NB4 (cell line): ENCODE results near the gene KLK5.

Source experiments
- POLR2A ChIP-seq: IDR thresholded peaks from 2 replicates; pipeline ENCODE4 v1.6.1; 2011; ENCODE audit warnings: mild to moderate bottlenecking; ENCODE audit not compliant: insufficient read length; ENCODE audit errors: extremely low read depth
- TF ChIP-seq, protein P1 (sequence below): IDR thresholded peaks from 2 replicates; pipeline ENCODE4 v1.6.1; 2011; ENCODE audit warnings: low read depth, low read length
- TF ChIP-seq, protein P2 (sequence below): IDR thresholded peaks from one replicate; pipeline ENCODE4 v1.5.1; 2012; ENCODE audit warnings: low read depth, low read length

DNA sequence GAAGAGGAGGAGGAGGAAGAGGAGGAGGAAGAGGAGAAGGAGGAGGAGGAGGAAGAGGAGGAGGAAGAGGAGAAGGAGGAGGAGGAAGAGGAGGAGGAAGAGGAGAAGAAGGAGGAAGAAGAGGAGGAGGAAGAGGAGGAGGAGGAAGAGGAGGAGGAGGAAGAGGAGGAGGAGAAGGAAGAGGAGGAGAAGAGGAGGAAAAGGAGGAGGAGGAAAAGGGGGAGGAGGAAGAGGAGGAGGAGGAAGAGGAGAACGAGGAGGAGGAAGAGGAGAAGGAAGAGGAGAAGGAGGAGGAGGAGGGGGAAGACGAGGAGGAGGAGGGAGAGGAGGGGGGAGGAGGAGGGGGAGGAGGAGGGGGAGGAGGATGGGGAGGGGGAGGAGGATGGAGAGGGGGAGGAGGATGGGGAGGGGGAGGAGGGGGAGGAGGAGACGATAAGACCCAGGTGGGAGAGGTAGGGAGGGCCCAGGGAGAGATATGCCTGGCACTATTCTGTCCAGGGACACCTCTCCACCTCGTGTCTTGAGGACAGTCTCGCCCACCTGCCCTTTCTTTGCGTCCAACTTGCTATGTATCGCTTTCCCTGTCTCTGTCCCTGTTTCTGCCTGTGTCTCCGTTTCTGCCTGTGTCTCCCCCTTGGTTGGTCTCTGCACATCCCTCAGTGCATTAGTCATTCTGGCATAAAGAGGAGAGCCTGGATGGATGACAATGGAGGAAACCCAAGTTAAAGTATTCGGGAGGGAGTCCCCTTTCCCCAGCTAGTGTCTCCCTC lies 7.1 kb upstream of the KLK5 start:
- TF ChIP-seq, protein P1, sequence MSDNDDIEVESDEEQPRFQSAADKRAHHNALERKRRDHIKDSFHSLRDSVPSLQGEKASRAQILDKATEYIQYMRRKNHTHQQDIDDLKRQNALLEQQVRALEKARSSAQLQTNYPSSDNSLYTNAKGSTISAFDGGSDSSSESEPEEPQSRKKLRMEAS: no peak
- no peak for TF ChIP-seq POLR2A
- TF ChIP-seq, protein P2, sequence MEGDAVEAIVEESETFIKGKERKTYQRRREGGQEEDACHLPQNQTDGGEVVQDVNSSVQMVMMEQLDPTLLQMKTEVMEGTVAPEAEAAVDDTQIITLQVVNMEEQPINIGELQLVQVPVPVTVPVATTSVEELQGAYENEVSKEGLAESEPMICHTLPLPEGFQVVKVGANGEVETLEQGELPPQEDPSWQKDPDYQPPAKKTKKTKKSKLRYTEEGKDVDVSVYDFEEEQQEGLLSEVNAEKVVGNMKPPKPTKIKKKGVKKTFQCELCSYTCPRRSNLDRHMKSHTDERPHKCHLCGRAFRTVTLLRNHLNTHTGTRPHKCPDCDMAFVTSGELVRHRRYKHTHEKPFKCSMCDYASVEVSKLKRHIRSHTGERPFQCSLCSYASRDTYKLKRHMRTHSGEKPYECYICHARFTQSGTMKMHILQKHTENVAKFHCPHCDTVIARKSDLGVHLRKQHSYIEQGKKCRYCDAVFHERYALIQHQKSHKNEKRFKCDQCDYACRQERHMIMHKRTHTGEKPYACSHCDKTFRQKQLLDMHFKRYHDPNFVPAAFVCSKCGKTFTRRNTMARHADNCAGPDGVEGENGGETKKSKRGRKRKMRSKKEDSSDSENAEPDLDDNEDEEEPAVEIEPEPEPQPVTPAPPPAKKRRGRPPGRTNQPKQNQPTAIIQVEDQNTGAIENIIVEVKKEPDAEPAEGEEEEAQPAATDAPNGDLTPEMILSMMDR: no peak
